ENCODE data around the gene GSTT4.
"Not testable (repeated sequence)": the region's sequence is repeated elsewhere in the genome, so short reads cannot be mapped to it uniquely, and the experiment has no call there.

The GSTT4 gene

DNA sequence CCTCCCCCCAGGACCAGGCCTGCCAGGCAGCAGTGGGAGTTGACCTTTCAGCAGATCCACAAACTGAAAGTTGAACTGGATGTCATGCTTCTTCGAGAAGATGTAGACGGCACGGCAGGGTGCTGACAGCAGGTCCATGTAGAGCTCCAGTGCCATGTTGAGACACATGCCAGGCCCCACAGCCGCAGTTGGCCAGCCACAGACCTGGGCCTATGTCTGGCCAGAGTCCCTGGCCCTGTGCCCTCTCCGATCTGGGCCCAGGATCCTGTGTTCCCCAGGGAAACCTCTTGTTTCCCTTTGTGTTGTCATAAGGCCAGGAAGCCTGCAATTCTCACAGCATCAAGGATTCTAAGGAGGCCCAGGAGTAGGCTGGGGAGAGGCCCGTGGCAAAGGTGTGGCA lies at the start of gene GSTT4:
GSTT4 (minus strand) TSS at position 253 of the 400 bp plus-strand sequence; CDS start at position 156, 97 bp downstream.
- DNase-seq (ENCODE audit: low spot score): no peak

DNA sequence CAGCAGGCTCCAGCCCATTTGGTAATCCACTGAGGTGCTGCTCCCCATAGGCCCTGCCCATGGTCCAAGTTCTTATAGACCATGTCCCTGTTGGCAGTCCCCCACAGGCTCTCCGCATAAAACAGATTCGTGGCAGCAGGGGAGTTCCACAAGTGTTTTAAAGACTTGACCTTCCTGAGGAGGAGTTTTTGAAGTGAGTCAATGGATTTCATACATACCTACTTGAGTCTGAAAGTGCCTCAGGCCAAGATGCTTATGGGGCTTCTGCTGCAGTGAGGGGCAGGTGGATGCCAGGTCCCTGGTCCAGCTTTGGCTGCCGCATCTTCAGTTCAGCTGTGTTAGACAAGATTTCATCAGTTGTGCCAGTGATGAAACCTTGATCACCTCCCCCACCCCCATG lies 49.1 kb upstream of the GSTT4 start:
- DNase-seq (ENCODE audit: low spot score): no peak

DNA sequence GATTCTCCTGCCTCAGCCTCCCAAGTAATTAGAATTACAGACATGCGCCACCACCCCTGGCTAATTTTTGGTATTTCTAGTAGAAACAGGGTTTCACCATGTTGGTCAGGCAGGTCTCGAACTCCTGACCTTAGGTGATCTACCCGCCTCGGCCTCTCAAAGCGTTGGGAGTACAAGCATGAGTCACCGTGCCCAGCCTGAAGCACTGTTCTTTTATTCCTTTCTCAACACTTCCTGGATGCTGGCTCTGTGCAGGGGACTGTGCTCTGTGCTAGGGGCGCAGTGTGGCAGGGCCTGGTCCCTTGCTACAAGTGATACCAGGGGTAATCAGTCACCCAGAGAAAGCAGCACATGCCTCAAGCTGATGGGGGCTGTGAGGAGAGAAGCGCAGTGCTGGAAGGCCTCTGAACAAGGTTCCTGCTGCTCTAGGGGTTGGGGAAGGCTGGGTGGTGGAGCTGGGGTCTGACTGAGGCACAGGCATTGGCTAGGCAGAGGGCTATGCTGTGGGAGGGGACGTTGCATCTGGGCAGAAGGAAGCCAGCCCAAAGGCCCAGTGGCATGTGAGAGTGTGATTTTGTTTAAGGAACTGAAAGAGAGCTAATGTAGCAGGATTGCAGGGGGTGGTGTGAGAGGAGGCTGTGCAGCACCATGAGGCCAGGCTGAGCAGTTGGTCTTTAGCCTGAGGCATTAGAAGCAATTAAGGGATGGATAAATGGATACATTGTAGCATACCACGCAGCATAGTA lies 48.4 kb upstream of the GSTT4 start:
- no peak for DNase-seq (ENCODE audit: low spot score)

DNA sequence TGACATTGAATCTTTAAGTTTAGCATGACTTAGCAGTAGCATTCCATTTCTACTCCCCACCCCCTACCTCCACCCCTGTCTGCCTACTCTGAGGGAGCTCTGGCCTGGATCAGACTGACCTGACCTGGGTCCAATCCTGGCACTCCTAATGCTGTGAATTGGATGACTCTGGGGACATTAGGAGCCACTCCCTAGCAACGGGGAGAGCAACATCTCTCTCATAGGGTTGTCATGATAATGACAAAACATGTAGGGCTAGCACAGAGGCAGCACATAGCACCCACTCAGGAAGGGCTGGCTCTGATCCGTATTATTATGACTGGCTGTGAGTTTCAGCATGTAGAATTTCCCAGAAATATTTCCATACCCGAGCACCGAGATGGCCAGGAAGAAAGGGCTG lies 46.3 kb upstream of the GSTT4 start:
- DNase-seq (ENCODE audit: low spot score): no peak

DNA sequence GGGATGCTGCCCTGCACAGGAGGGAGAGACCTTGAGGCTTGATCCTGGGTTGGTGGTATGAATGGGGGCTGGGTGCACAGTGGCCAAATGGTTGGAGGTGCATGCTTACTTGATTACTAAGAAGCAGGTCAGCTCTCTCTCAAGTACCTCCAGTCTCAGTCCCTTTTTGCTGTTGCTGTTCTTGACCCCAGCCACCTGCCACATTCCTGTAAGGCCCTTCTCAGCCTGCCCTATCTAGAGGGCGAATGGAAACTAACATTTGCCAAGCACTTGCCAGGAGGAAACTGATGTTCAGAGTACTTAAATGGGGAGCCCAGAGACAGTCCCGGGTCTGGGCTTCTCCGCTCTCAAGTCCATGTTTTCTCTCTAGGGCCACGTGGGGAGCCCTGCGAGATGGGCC lies 45.8 kb upstream of the GSTT4 start:
- no peak for DNase-seq (ENCODE audit: low spot score)

DNA sequence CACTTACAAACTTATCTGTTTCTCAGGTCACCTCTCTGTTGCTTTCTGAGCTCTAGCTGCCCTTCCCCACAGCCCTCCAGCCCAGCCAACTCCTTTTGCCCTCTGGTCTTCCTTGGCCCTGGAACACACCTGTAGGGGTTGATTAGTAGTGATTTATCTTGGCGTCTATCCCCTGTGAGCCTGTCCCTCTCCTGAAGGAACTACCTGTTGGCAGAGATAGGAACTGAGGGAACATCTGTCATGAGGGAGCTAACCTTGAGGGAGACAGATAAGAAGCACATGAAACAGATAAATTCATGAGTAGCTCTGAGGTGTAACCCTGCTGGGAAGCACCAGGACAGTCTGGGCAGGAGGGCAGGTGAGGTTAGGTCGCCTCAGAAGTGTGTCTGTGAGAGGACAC lies 44.7 kb upstream of the GSTT4 start:
- DNase-seq (ENCODE audit: low spot score): no peak

DNA sequence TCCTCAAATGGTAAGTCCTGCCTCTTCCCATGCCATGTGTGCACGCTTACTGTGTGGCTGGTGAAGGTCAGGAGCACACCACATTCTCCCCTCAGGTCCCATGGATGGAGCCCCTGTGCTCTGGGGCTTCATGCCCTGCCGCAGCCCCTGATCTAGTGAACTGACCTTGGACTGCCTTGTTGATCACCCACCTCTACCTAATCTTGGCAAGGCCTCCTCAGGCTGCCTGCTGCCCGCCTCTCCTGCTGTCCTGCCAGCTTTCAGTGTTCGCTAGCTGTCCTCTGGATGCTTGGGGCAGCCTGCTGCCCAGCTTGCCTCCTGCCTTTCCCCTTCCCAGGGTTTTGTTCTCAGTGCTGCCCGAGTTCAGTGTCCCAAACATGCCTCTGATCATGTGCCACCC lies 44.0 kb upstream of the GSTT4 start:
- DNase-seq (ENCODE audit: low spot score): no peak

DNA sequence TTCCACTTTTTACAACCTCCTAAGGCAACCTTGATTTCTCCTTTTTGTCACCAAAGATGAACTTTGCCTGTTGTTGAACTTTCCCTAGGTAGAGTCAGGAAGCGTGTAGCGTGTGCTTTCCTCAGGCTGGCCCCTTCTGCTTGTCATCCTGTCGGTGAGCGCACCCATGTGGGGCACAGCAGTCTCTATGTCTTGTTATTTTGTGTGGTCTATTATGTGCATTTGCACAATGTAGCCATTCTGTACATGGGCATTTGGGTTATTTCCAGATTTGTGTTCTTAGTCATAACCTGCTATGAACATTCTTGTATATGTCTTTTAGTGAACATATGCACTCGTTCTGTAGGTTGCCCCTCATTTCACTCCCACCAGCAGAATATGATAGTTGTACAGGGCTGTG lies 40.8 kb upstream of the GSTT4 start:
- no peak for DNase-seq (ENCODE audit: low spot score)

DNA sequence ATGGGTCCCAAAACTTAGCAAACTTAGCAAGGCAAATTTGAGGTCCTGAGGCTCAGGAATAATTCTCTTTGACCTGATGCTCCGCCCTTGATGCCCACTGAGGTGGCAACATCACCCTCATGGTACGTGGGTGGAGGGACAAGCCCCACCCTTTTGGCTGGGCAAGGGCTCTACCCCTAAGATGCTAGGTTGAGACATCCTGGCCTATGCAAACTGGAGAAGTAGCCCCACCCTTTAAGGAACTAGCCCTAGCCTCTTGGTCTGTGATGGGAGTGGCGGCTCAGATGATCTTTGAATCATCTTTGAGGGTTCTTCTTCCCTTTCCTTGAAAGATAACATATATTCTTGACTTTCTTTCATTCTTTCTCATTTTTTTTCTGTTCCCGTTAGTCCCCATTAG lies 38.7 kb upstream of the GSTT4 start:
- DNase-seq (ENCODE audit: low spot score): no peak

DNA sequence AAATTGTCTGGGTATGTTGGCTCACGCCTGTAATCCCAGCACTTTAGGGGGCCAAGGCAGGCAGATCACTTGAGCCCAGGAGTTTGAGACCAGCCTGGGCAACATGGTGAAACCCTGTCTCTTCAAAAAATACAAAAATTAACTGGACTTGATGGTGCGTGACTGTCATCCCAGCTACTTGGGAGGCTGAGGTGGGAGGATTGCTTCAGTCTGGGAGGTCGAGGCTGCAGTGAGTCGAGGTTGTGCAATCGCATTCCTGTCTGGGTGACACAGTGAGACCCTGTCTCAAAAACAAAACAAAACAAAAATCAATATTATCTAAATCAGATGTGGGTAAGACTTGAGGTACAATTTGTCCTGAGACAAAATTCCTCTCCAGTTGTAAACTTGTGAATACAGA lies 38.2 kb upstream of the GSTT4 start:
- not testable (repeated sequence) for DNase-seq (ENCODE audit: low spot score)

DNA sequence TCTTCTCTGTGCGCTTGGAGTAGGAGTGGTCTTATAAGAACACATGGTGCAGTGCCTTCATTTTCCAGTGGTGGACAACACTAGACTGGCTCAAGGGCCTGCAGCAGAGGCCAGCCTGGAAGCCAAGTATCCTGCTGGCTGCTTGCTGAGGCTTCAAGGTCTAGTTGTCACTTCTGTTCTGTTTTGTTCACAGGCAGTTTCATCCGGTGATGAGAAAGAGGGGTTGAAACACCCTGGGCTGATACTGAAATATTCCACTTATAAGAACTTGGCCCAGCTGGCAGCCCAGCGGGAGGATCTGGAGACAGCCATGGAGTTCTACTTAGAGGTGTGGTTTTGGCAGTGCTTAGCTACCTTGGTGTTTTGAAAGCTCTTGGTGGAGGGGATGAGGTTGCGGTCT lies 35.7 kb upstream of the GSTT4 start:
- DNase-seq (ENCODE audit: low spot score): no peak

DNA sequence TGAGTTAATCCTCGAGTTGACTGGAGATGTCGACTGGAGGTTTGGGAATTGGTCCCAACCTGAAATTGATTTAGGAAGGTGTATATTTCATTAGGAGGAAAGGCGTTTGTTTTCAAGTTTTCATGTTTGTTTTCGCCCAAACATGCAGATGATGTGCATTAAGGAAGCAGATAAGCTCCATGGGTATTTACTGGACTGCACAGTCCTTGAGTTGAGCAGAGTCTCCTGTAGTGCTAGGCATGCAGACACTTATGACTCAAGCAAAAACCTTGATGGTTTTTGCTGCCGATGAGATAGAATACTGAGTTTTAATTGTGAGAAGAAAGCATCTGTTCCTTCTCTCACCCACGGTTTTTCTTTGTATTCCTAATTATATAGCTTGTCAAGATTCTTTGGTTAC lies 33.8 kb upstream of the GSTT4 start:
- no peak for DNase-seq (ENCODE audit: low spot score)

DNA sequence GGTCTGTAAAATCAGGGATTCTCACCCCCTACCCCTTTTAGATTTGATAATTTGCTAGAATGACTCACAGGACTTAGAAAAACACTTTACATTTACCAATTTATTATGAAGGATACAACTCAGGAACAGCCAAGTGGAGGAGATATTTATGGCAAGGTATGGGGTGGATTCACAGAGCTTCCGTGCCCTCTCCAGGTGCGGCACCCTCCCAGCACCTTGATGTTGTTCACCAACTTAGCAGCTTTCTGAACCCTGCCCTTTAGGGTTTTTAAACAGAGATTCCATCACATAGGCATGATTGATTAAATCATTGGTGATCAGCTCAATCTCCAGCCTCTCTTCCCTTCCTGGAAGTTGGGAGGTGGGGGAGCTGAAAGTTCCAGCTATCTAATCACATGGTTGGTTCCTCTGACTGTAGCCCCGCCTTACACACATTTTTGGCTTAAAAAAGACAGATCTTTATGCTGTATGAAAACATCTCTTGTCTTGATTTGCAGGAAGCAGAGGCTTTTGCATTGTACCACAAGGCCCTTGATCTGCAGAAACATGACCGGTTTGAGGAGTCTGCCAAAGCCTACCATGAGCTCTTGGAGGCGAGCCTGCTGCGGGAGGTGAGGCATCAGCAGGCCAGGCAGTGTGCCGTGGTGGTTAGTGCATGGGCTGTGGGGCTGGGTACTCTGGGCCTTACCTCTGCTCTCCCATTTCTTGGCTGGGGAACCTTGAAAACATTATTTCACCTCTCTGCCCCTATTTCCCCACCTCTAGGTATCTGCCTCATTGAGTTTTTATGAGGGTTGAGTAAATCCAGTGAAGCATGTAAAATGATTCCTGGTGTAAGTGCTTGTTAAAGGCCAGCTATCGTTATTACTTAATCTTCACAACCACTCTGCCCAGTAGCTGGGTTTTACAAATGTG lies 32.9 kb upstream of the GSTT4 start:
- DNase-seq (ENCODE audit: low spot score): no peak

DNA sequence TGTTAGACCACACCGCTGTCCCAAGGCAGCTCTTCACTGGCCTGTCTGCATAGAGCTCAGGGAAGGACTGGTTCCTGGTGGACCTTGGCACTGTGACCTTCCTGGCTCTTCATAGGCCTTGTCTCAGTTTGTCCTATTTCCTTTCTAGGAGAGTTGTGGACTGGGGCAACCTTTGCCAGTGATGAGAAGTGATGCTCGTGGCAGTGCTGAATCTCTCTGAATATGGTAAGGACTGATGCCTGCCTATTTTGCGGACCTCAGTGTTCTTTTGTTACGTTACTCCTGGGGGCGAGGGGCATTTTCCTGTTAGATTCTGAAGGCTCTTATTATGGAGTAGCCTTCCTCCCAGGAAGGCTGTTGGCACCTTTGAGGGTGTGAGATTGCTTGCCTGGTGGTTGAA lies 30.0 kb upstream of the GSTT4 start:
- no peak for DNase-seq (ENCODE audit: low spot score)

DNA sequence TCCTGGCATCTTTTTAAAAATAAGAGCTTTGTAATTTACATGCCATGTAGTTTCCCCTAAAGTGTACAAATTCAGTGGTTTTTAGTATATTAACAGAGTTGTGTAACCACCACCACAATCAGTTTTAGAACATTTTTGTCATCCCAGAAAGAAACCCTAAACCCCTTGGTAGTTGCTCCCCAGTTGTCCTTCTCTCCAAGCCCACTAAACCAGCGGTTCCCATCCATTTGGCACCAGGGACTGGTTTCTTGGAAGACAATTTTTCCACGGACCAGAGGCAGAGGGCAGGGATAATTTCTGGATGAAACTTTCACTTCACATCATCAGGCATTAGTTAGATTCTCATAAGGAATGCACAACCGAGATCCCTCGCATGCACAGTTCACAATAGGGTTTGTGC lies 28.5 kb upstream of the GSTT4 start:
- no peak for DNase-seq (ENCODE audit: low spot score)

DNA sequence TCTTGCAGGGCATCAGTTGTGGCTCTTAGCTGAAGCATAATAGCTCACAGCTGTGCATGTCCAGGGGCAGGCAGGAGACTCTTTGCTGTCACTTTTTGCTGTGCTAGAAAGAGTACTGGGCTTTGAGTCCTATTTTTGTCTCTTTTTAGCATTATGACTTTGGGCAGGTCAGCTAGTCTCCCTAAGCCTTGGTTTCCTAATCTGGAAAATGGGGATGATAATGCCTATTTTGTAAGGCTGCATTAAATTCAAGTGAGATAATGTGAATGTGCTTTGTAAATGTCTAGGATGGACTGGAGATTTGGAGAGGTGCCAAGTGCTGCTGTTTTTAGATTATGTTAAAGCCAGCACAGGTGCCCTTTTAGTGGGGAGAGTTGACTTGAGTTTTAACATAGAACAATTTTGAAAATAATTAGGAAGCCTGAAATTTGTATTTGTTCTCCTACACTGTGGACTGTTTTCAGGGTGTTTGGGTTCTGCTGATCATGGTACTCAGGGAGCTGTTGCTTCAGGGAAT lies 25.0 kb upstream of the GSTT4 start:
- DNase-seq (ENCODE audit: low spot score): no peak

DNA sequence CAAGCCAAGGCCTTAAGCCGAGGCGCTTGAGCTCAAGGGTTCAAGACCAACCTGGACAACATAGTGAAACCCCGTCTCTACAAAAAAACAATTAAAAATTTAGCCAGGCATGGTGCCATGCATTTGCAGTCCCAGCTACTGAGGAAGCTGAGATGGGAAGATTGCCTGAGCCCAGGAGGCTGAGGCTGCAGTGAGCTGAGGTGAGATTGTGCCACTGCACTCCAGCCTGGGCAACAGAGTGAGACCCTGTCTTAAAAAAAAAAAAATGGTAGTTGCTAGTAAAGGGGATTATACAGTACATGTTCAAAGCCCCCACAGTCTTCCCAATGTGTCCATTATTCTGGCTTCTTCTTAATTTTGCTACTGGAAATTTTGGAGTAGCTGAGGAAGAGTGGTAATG lies 24.1 kb upstream of the GSTT4 start:
- DNase-seq (ENCODE audit: low spot score): no peak

DNA sequence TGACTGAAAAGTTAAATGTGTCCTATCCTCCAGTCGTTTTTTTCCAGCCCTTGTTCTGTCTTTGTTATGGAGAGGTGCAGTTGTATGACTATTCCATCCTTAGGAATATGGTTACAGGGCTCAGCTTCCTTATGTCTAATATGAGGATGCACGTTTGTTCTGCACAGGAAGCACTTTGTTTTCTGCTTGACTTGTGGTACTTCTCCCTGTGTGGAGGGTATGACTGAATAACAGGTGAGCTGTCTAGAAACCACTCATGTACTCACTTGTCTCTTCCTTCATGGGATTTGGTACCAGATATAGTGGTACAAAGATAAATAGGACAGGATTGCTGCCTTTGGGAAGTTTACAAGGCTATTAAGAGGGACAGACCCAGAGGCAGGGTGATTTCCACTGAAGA lies 23.3 kb upstream of the GSTT4 start:
- no peak for DNase-seq (ENCODE audit: low spot score)

DNA sequence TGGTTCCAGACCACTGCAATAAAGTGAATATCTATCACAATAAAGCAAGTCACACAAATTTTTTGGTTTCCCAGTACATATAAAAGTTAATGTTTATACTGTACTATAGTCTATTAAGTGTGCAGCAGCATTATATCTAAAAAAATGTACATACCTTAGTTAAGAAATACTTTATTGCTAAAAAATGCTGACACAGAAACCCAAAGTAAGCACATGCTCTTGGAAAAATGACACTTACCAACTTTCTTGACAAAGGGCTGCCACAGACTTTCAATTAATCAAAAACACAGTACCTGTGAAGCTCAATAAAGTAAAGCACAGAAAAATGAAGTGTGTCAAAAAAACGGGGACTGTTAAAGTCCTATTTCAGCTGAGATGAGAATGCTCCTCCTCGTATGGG lies 22.7 kb upstream of the GSTT4 start:
- DNase-seq (ENCODE audit: low spot score): no peak

DNA sequence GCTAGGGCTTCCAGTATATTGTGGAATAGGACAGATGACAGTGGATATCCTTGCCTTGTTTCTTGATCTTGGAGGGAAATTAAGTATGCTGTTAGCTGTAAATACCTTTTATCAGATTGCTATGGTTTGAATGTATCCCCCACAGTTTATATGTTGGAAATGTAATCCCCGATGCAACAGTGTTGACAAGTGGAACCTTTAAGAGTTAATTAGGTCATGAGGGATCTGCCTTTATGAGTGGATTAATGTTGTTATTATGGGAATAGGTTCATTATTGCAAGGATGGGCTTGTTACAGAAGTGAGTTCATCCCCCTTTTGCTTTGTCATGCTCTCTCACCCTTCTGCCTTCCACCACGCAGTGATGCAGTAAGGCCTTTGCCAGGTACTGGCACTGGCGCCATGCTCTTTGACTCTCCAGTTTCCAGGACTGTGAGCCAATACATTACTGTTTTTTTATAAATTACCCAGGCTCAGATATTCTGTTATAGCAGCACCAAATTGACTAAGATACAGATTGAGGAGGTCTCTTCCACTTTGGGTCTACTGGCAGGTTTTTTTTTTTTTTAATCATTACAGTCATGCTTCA lies 22.2 kb upstream of the GSTT4 start:
- no peak for DNase-seq (ENCODE audit: low spot score)

DNA sequence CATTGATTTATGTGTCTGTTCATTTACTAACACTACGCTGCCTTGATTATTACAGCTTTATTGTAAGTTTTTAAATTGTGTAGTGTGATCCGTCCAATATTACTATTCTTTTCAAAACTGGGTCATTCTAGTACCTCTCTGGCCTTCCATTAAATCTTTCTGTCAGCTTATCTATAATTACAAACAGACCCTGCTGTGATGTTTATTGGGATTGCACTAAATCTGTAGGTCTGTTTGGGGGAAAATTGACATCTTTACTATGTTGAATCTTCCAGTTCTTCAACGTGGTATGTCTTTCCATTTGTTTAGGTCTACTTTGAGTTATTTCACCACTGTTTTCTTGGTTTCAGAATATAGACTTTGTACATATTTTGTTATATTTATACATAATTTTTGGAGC lies 21.5 kb upstream of the GSTT4 start:
- DNase-seq (ENCODE audit: low spot score): no peak

DNA sequence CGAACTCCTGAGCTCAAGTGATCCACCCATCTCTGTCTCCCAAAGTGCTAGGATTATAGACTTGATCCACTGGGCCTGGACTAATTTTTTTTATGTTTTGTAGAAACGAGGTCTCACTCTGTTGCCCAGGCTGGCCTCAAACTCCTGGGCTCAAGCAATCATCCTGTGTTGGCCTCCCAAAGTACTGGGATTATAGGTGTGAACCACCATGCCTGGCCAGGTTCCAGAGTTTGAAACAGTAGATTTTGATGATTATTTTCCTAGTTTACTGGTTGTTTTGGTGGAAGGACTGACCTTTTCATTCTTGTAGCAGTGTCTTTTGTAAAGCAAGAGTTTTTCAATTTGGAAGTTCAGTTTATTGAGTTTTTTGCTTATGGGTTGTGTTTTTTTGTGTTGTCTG lies 20.8 kb upstream of the GSTT4 start:
- DNase-seq (ENCODE audit: low spot score): no peak

DNA sequence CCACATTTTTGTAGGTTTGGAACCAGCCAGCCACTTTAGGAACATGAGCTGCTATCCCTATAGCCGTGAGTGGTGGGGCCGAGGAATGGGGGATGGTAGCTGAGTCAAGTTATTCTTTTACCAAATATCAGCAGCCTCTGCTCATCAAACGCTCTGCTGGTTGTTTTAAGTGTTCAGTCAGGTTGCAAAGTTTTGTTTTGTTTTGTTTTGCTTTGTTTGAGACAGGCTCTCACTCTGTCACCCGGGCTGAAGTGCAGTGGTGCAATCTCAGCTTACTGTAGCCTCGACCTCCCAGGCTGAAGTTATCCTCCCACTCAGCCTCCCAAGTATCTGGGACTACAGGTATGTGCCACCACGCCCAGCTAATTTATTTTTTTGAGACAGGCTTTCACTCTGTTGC lies 20.2 kb upstream of the GSTT4 start:
- DNase-seq (ENCODE audit: low spot score): no peak

Data from HuH-7 (cell line).